ENCODE data around the gene SLC23A2. TPM values are rescaled to one million over a fixed set of nuclear protein-coding genes. Genes with fewer than 3 reads are reported as not detected.
"Not testable (repeated sequence)": the region's sequence is repeated elsewhere in the genome, so short reads cannot be mapped to it uniquely, and the experiment has no call there.

Gene SLC23A2
- total and polyA plus RNA-seq, 8 donors, result 2.6 to 58.3 (median 6.4) TPM

DNA sequence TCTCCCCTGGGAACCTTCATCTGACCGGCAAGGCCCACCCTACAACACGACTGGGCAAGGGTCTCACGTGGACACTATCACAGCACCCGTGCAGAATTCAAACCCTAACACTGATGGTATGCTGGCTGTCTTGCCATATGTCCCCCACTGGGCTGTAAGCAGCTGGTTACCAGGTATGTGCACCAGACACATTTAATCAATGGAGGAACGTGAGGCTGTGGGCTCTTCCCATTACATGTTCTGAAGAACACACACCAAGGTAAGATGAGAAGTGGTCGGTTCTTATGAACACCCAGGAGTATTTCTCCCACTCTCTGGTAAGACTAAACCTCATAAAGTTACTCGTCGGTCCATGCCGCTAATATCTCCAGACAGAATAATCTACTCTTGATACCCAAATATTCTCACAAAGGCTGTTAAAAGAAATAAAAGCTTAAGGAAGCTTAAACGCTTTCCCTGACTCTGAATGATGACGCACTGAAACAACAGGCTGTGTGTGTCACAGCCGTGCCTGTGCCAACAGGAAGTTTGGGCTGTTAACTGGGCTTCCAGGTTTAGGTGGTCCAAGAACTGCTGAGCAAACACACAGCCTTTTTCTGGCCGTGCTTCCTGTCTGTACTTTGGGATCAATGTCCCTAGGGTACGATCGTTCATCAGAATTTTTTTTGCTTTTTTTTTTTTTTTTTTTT lies 75.3 kb downstream of the SLC23A2 start:
- intact Hi-C loops (cut with DNase I; ENCODE audit: low total_unique reads), result no loop called here
- no peak for TF ChIP-seq POLR2A (IDR thresholded peaks at IDR 0.05)
- peak in 2 of 3 donors; percentile 27 to 65 for TF ChIP-seq POLR2AphosphoS5 (IDR thresholded peaks at IDR 0.05)
- TF ChIP-seq CTCF (IDR thresholded peaks at IDR 0.05), result no peak
- Histone ChIP-seq H3K36me3 (peaks cover 0 to 9% (median under 1%) of the 10 kb centered on the region in 4 donors), H3K27me3 (no peaks in the 10 kb centered on the region), H3K9me3 (no peaks in the 10 kb centered on the region), H3K4me1 (peaks cover 6 to 22% (median 13%) of the 10 kb centered on the region in 4 donors), H3K4me3 (no peak overlapping the region), H3K27ac (peak overlapping the region; percentile 42 to 83 (median 68))
- DNase-seq, result peak; percentile 77 to 83
- WGBS, 5 donors, result 33 to 51% (median 41%) methylated on average over 15 of the region's 15 CpGs

DNA sequence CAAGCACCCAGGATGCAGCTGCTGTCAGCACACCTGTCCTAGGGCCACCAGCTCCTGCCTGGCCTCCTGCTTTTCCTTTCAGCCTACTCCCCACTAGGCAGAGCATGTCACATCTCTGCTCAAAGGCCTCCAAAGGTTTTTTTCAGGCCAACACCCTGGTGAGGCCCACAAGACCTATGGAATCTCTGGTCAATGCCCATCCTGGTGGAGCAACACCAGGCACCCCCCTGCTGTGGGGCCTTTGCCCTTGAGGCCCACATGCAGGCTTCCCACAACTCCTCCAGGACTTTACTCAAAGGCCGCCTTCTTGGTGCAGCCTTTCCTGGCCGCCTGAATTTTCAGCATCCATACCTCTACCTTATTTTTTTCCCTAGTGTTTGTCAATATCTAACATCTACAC lies 76.9 kb downstream of the SLC23A2 start:
- no peaks in the 10 kb centered on the region for H3K27me3 ChIP-seq
- WGBS, 5 donors, result 96 to 100% (median 100%) methylated on average over 2 of the region's 2 CpGs
- DNase-seq, result no peak
- peaks cover 0 to 4% (median 0%) of the 10 kb centered on the region in 4 donors for H3K36me3 ChIP-seq
- H3K9me3 ChIP-seq, result no peaks in the 10 kb centered on the region
- H3K27ac ChIP-seq, result no peak overlapping the region
- H3K4me3 ChIP-seq, result no peak overlapping the region
- H3K4me1 ChIP-seq, result peaks cover 6 to 22% (median 14%) of the 10 kb centered on the region in 4 donors
- intact Hi-C loops (cut with DNase I; ENCODE audit: low total_unique reads), result no loop called here
- no peak for TF ChIP-seq CTCF (IDR thresholded peaks at IDR 0.05)
- TF ChIP-seq EP300 (IDR thresholded peaks at IDR 0.05), result no peak
- no peak for TF ChIP-seq POLR2AphosphoS5 (IDR thresholded peaks at IDR 0.05)
- TF ChIP-seq POLR2A (IDR thresholded peaks at IDR 0.05), result no peak

DNA sequence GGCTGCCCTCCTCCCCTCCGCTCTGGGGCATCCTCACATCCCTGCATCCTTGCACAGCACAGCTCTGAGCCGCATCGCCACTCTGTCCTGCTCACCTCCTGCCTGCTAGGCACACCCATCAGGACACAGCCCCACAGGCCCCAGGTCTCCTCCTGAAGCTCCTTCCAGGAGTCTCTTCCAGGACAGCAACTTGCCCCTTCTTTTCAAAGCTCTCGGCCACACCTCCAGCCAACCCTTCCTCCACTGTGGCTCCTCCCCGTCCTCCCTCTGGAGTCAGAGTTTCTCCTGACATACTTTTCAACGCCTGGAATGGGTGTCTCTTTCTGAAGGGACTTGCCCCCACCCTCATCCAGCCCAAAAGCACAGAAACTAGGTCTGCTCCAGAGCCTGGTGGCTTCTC lies 77.3 kb downstream of the SLC23A2 start:
- Histone ChIP-seq H3K4me3 (no peak overlapping the region), H3K27ac (no peak overlapping the region), H3K4me1 (peaks cover 6 to 22% (median 16%) of the 10 kb centered on the region in 4 donors), H3K27me3 (no peaks in the 10 kb centered on the region), H3K36me3 (peaks cover 0 to 1% (median 0%) of the 10 kb centered on the region in 4 donors), H3K9me3 (no peaks in the 10 kb centered on the region)
- no peak for DNase-seq
- no peak for TF ChIP-seq POLR2A (IDR thresholded peaks at IDR 0.05)
- no peak for TF ChIP-seq CTCF (IDR thresholded peaks at IDR 0.05)
- TF ChIP-seq EP300 (IDR thresholded peaks at IDR 0.05), result no peak
- TF ChIP-seq POLR2AphosphoS5 (IDR thresholded peaks at IDR 0.05), result no peak
- intact Hi-C loops (cut with DNase I; ENCODE audit: low total_unique reads), result no loop called here
- WGBS, 5 donors, result 91 to 98% (median 94%) methylated on average over 6 of the region's 6 CpGs

DNA sequence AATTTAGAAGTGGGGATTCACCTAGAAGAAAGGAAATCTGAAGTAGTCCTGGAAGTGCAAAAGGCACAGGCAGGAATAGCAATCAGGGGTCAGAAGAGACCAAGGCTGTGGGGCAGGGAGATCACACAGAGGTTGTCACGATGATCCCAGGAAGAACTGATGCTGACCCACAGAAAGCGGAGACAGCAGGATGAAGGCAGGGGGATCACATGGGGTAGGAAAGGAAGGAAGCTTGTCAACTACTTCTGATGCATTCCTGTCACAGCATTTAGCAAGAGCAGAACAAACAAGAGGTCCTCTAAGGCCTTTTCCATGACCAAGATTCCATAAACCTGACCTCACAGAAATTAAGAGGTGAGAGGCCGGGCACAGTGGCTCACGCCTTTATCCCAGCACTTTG lies 79.1 kb downstream of the SLC23A2 start:
- no peak overlapping the region for H3K4me3 ChIP-seq
- peaks cover 12 to 37% (median 24%) of the 10 kb centered on the region in 4 donors for H3K4me1 ChIP-seq
- no peaks in the 10 kb centered on the region for H3K9me3 ChIP-seq
- DNase-seq, result no peak
- no peaks in the 10 kb centered on the region for H3K27me3 ChIP-seq
- intact Hi-C loops (cut with DNase I; ENCODE audit: low total_unique reads), result no loop called here
- H3K36me3 ChIP-seq, result no peaks in the 10 kb centered on the region
- WGBS, 5 donors, result 92 to 98% (median 93%) methylated on average over 4 of the region's 4 CpGs
- no peak overlapping the region for H3K27ac ChIP-seq
- TF ChIP-seq CTCF (IDR thresholded peaks at IDR 0.05) (no peak), EP300 (IDR thresholded peaks at IDR 0.05) (no peak), POLR2A (IDR thresholded peaks at IDR 0.05) (no peak), POLR2AphosphoS5 (IDR thresholded peaks at IDR 0.05) (no peak)

- H3K27me3 ChIP-seq; H3K36me3 ChIP-seq; H3K4me3 ChIP-seq; DNase-seq; H3K27ac ChIP-seq; intact Hi-C loops (cut with DNase I; ENCODE audit: low total_unique reads); H3K9me3 ChIP-seq: not testable (repeated sequence)
- 71 to 87% (median 79%) methylated on average over 2 of the region's 2 CpGs for WGBS, 5 donors
- H3K4me1 ChIP-seq, result peaks cover 15 to 36% (median 25%) of the 10 kb centered on the region in 4 donors
Measured at GRCh38 chr20:4921271-4921670, 80.0 kb downstream of the SLC23A2 start.

All from stomach (tissue), 9 donors.